SU-DHL-6 (cell line): ENCODE measurements around the gene CCDC63.

Source experiments
- H2AFZ ChIP-seq: fragments of 200-600 bp; sonication (generic); 2 replicates; pipeline ENCODE4 v1.6.1; 2014; ENCODE audit warnings: low read depth, mild to moderate bottlenecking, moderate library complexity, mixed read lengths, antibody characterized with exemption, low read length; ENCODE audit not compliant: severe bottlenecking
- H3F3A ChIP-seq: fragments of 200-600 bp; shearing (Covaris generic); 2 replicates; pipeline ENCODE4 v1.6.0; 2016; ENCODE audit warnings: antibody characterized with exemption, mild to moderate bottlenecking; ENCODE audit not compliant: insufficient read depth
- H3K27ac ChIP-seq: fragments of 200-600 bp; sonication (generic); 2 replicates; pipeline ENCODE4 v1.5.1; 2016; ENCODE audit warnings: low read depth, mild to moderate bottlenecking, low read length, moderate library complexity, mixed read lengths
- H3K27me3 ChIP-seq: fragments of 200-600 bp; sonication (generic), shearing (Covaris generic); 2 replicates; pipeline ENCODE4 v1.6.0; 2014; ENCODE audit warnings: mild to moderate bottlenecking, low read length
- H3K36me3 ChIP-seq: fragments of 200-600 bp; sonication (generic); 2 replicates; pipeline ENCODE4 v1.6.1; 2014; ENCODE audit warnings: mild to moderate bottlenecking, low read length, mixed read lengths
- H3K4me2 ChIP-seq: fragments of 300-600, 200-600 bp; shearing (Covaris generic), sonication (generic); 2 replicates; pipeline ENCODE4 v1.6.0; 2014; ENCODE audit warnings: low read length, low read depth, mild to moderate bottlenecking; ENCODE audit not compliant: poor library complexity, severe bottlenecking
- H3K4me3 ChIP-seq: fragments of 200-600 bp; sonication (generic); 2 replicates; pipeline ENCODE4 v1.5.1; 2014; ENCODE audit warnings: antibody characterized with exemption, low read length, mild to moderate bottlenecking, mixed read lengths; ENCODE audit not compliant: insufficient read depth, poor library complexity, severe bottlenecking
- H3K79me2 ChIP-seq: fragments of 200-600 bp; sonication (generic); 2 replicates; pipeline ENCODE4 v1.6.1; 2014; ENCODE audit warnings: mild to moderate bottlenecking, low read length, moderate library complexity; ENCODE audit not compliant: insufficient read depth
- H3K9ac ChIP-seq: fragments of 200-600 bp; sonication (generic); 2 replicates; pipeline ENCODE4 v1.7.0; 2014; ENCODE audit warnings: mild to moderate bottlenecking, low read length
- H3K9me2 ChIP-seq: fragments of 200-600 bp; sonication (generic); replicated peaks from 2 replicates; pipeline ENCODE4 v1.6.1; 2014; ENCODE audit warnings: low read length; ENCODE audit not compliant: insufficient read depth
- H3K9me3 ChIP-seq: fragments of 200-600 bp; sonication (generic); 2 replicates; pipeline ENCODE4 v1.6.1; 2014; ENCODE audit warnings: low read length, mixed read lengths; ENCODE audit not compliant: insufficient read depth
- H4K20me1 ChIP-seq: fragments of 200-600 bp; sonication (generic); 2 replicates; pipeline ENCODE4 v1.6.1; 2014; ENCODE audit warnings: low read depth, mild to moderate bottlenecking, antibody characterized with exemption, low read length, moderate library complexity, mixed read lengths
- EZH2phosphoT487 ChIP-seq: fragments of 200-600 bp; sonication (generic), shearing (Covaris generic); conservative IDR thresholded peaks from 2 replicates; pipeline ENCODE4 v1.6.1; 2018; ENCODE audit warnings: mild to moderate bottlenecking, antibody characterized with exemption, low read length, moderate library complexity, mixed read lengths
- TF ChIP-seq, protein P1 (sequence below): fragments of 200-600 bp; sonication (generic); IDR thresholded peaks from one replicate; pipeline ENCODE4 v1.5.1; 2017; ENCODE audit warnings: antibody characterized with exemption, mild to moderate bottlenecking, low read length, moderate library complexity; ENCODE audit not compliant: insufficient read depth, poor library complexity, severe bottlenecking

Gene CCDC63

DNA sequence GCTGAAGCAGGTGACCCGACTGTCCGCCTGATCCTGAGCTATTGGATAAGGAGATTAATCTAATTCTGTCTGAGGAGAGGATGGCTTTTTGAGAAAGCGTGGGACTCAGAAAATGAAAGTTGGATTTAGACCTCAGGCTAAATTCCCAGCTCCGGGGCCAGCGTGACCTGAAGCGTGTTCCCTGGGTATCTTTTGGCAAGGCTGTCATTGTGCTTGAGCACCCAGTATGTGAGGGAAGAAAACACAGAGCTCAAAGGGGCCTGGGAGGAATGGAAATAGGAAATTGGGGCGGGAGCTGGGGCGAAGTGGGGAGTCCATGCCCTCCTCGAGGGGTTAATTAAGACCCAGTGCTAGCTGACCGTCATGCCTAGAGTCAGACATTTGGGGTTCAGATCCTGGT, 17.5 kb upstream of the CCDC63 start:
- TF ChIP-seq, protein P1, sequence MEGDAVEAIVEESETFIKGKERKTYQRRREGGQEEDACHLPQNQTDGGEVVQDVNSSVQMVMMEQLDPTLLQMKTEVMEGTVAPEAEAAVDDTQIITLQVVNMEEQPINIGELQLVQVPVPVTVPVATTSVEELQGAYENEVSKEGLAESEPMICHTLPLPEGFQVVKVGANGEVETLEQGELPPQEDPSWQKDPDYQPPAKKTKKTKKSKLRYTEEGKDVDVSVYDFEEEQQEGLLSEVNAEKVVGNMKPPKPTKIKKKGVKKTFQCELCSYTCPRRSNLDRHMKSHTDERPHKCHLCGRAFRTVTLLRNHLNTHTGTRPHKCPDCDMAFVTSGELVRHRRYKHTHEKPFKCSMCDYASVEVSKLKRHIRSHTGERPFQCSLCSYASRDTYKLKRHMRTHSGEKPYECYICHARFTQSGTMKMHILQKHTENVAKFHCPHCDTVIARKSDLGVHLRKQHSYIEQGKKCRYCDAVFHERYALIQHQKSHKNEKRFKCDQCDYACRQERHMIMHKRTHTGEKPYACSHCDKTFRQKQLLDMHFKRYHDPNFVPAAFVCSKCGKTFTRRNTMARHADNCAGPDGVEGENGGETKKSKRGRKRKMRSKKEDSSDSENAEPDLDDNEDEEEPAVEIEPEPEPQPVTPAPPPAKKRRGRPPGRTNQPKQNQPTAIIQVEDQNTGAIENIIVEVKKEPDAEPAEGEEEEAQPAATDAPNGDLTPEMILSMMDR: no peak
- TF ChIP-seq EZH2phosphoT487: no peak
- no peak overlapping the region for H2AFZ ChIP-seq
- H3K36me3 ChIP-seq: no peaks in the 10 kb centered on the region
- no peaks in the 10 kb centered on the region for H4K20me1 ChIP-seq
- no peak overlapping the region for H3K4me2 ChIP-seq
- no peaks in the 10 kb centered on the region for H3K9me2 ChIP-seq
- H3K9me3 ChIP-seq: no peaks in the 10 kb centered on the region
- H3K27ac ChIP-seq: no peak overlapping the region
- H3K27me3 ChIP-seq: no peaks in the 10 kb centered on the region
- no peak overlapping the region for H3K9ac ChIP-seq
- H3K4me3 ChIP-seq: no peak overlapping the region
- no peaks in the 10 kb centered on the region for H3F3A ChIP-seq
- no peaks in the 10 kb centered on the region for H3K79me2 ChIP-seq

- Histone ChIP-seq H3K36me3 (no peaks in the 10 kb centered on the region), H3K9ac (no peak overlapping the region), H4K20me1 (no peaks in the 10 kb centered on the region), H3K79me2 (no peaks in the 10 kb centered on the region), H3K27me3 (no peaks in the 10 kb centered on the region), H3F3A (no peaks in the 10 kb centered on the region), H3K4me2 (no peak overlapping the region), H3K4me3 (no peak overlapping the region), H3K27ac (no peak overlapping the region), H2AFZ (no peak overlapping the region), H3K9me2 (no peaks in the 10 kb centered on the region), H3K9me3 (no peaks in the 10 kb centered on the region)
- no peak for TF ChIP-seq EZH2phosphoT487
- TF ChIP-seq, protein P1: no peak
Observed at GRCh38 chr12:110836291-110836690, 10.5 kb upstream of the CCDC63 start.

GRCh38 chr12:110841007-110841406, 5.8 kb upstream of the CCDC63 start:
- no peaks in the 10 kb centered on the region for H3K9me2 ChIP-seq
- H4K20me1 ChIP-seq: no peaks in the 10 kb centered on the region
- no peaks in the 10 kb centered on the region for H3K36me3 ChIP-seq
- H3F3A ChIP-seq: no peaks in the 10 kb centered on the region
- no peaks in the 10 kb centered on the region for H3K27me3 ChIP-seq
- H3K4me2 ChIP-seq: no peak overlapping the region
- no peaks in the 10 kb centered on the region for H3K9me3 ChIP-seq
- H3K79me2 ChIP-seq: no peaks in the 10 kb centered on the region
- H3K4me3 ChIP-seq: no peak overlapping the region
- H2AFZ ChIP-seq: no peak overlapping the region
- H3K9ac ChIP-seq: no peak overlapping the region
- TF ChIP-seq, protein P1: no peak
- TF ChIP-seq EZH2phosphoT487: no peak
- H3K27ac ChIP-seq: no peak overlapping the region
